Measurements from ENCODE around the gene ERO1A. TPM values are rescaled to one million over a fixed set of nuclear protein-coding genes. Genes with fewer than 3 reads are reported as not detected.
A peak's percentile ranks its signal among the peaks of the same experiment; 100 is the strongest.

The ERO1A gene
- total and polyA plus RNA-seq, 5 experiments from 2014 or later: 29.6 to 74.5 (median 32.0) TPM

DNA sequence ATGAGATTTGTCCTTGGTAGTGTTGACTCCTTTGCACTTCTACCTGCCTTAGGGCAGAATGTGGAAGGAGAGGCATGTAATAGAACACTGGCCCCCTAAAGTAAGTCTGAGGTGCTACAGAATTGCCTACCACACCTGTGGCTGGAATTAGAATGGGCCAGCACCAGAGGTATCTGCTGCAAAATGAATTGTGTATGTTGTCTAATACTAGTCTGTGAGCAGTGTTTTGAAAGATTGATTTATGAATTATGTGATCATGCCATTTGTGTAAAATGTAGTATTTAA is 28.9 kb upstream of the ERO1A start:
- Mint-ChIP-seq H3K27me3 (no peaks in the 10 kb centered on the region), H3K9me3 (no peaks in the 10 kb centered on the region), H3K36me3 (peaks cover 0 to 75% (median 6%) of the 10 kb centered on the region in 3 donors), H3K4me1 (peaks cover 11 to 42% (median 23%) of the 10 kb centered on the region in 4 donors), H3K27ac (peak overlapping the region in 8 of 10 donors; percentile 4 to 81 (median 50)), H3K4me3 (peak overlapping the region in 1 of 10 donors; percentile 40)
- DNase-seq (no peak), ATAC-seq (no peak)
- POLR2A ChIA-PET: interaction anchor here (1.6 kb wide), 1 partner anchor 12 kb away, joined by 5 read pairs; no protein-coding TSS in a partner anchor

GRCh38 chr14:52723514-52724359 is 28.4 kb upstream of the ERO1A start:
- Mint-ChIP-seq H3K27ac (peak overlapping the region; percentile 0 to 81 (median 41)), H3K9me3 (no peaks in the 10 kb centered on the region), H3K36me3 (peaks cover 0 to 79% (median 7%) of the 10 kb centered on the region in 3 donors), H3K4me3 (peak overlapping the region in 1 of 10 donors; percentile 40), H3K4me1 (peaks cover 11 to 42% (median 23%) of the 10 kb centered on the region in 4 donors), H3K27me3 (no peaks in the 10 kb centered on the region)
- ATAC-seq (no peak), DNase-seq (no peak)
- POLR2A ChIA-PET: interaction anchor here (1.1 to 1.6 kb wide), 2 partner anchors 13 to 18 kb away, joined by 3 to 5 read pairs; no protein-coding TSS in a partner anchor

DNA sequence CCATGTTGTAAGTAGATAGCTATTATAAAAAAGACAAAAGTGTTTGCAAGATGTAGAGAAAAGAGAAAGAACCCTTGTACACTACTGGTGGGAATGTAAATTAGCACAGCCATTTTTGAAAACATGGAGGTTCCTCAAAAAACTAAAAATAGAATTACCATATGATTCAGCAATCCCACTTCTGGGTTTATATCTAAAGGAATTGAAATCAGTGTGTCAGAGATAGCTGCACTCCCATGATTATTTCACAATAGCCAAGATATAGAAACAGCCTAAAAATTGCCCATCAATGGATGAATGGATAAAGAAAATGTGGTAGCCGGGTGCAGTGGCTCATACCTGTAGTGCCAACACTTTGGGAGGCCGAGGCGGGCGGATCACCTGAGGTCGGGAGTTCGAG is 20.8 kb upstream of the ERO1A start:
- H3K4me3 Mint-ChIP-seq: no peak overlapping the region
- H3K27ac Mint-ChIP-seq: no peak overlapping the region
- no peaks in the 10 kb centered on the region for H3K27me3 Mint-ChIP-seq
- H3K4me1 Mint-ChIP-seq: peaks cover under 1 to 7% (median 6%) of the 10 kb centered on the region in 4 donors
- peaks cover 0 to 79% (median 32%) of the 10 kb centered on the region in 3 donors for H3K36me3 Mint-ChIP-seq
- no peaks in the 10 kb centered on the region for H3K9me3 Mint-ChIP-seq
- ATAC-seq (no peak), DNase-seq (no peak)
- POLR2A ChIA-PET: no interaction called here

DNA sequence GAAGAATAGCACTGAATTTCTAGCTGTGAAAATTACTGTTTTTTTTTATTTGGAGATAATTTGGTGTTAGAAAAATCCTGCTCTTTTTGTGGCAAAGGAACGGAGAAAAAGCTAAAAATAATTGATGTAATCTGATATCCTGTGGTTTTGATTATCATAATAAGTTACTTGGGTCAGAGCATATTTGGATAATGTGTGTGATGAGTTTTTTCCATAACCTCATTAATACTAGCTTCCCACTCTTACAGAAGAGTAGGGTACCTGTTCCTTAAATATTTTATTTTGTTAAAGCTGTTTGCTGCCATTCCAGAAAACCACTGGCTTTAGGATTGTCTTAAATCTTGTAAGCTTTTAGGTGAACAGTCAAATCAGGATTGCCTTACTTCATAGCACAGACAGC is 16.3 kb upstream of the ERO1A start:
- Mint-ChIP-seq H3K4me3 (no peak overlapping the region), H3K4me1 (peaks cover 16 to 37% (median 27%) of the 10 kb centered on the region in 4 donors), H3K36me3 (peaks cover 3 to 83% (median 28%) of the 10 kb centered on the region in 3 donors), H3K27ac (no peak overlapping the region), H3K27me3 (no peaks in the 10 kb centered on the region), H3K9me3 (peaks cover 0 to under 1% (median 0%) of the 10 kb centered on the region in 9 donors)
- POLR2A ChIA-PET: interaction anchor here (1.2 to 1.3 kb wide), 2 partner anchors 16 to 18 kb away, joined by 4 read pairs; partner anchors contain the start of gene ERO1A
- DNase-seq (no peak), ATAC-seq (no peak)

DNA sequence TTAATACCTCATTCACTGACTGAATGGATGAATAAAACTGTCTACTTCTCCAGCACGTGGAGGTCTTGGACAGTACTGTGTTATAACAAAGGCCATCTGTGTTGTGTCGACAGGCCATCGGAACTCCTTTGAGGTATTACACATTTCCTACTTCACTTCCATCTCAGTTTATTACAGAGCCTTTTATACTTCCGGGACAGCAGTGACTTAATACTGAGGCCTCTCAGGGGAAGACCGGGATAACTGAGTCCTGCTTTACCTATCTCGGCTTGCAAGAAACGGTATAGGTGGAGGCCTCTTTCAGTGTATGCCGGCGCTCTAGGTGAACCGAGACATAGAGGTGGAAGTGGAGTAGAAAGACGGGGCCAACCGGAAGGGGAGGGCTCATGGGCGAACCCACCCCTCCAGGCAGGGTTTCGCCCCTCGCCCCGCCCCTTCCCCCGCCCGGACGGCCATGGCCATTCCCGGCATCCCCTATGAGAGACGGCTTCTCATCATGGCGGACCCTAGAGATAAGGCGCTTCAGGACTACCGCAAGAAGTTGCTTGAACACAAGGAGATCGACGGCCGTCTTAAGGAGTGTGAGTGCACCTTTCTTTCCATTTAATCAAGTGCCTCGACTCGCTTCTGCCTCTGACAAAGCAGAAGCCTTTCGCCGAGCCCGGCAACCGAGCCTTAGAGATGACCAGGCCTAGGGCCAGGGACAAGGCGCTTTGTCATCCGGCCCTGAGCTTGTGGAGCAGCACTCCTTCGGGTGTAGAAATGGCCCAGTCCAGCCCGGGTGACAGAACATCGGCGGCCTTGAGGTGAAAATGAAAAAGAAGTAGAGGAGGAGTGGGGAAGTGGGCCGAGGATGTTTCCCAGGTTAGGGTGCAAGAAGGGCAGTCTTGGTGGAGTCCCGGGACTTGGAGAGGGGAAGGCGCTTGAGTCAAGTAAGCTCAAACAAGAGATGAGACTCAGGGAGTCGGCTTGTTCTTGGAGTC is 11.7 kb upstream of the ERO1A start, which contains the start of gene PSMC6:
TSS of gene PSMC6 (plus strand) at position 477 of the 983 bp plus-strand sequence. CDS start at position 497, 20 bp downstream.
- H3K36me3 Mint-ChIP-seq: peaks cover 3 to 41% (median 4%) of the 10 kb centered on the region in 3 donors
- H3K4me1 Mint-ChIP-seq: peaks cover 16 to 41% (median 31%) of the 10 kb centered on the region in 4 donors
- POLR2A ChIA-PET: interaction anchor here (0.6 to 1.9 kb wide), 13 partner anchors 11 to 446 kb away, joined by 3 to 12 read pairs (median 4); partner anchors contain the start of genes DDHD1, ERO1A, GPR137C and TXNDC16
- H3K4me3 Mint-ChIP-seq: peak within 1 kb of the TSS; percentile 93 to 99 (median 98)
- peak within 1 kb of the TSS; percentile 95 to 99 (median 97) for H3K27ac Mint-ChIP-seq
- ATAC-seq: peak; percentile 96 to 97
- peaks cover 0 to 4% (median 0%) of the 10 kb centered on the region in 9 donors for H3K9me3 Mint-ChIP-seq
- peak; percentile 85 to 97 (median 92) for DNase-seq
- no peaks in the 10 kb centered on the region for H3K27me3 Mint-ChIP-seq

GRCh38 chr14:52706286-52706685 is 10.9 kb upstream of the ERO1A start:
- Mint-ChIP-seq H3K9me3 (peaks cover 0 to 4% (median 0%) of the 10 kb centered on the region in 9 donors), H3K27me3 (no peaks in the 10 kb centered on the region), H3K4me1 (peaks cover 16 to 41% (median 31%) of the 10 kb centered on the region in 4 donors), H3K36me3 (peaks cover 3 to 34% (median 3%) of the 10 kb centered on the region in 3 donors), H3K4me3 (peak overlapping the region; percentile 93 to 99 (median 98)), H3K27ac (peak overlapping the region; percentile 95 to 99 (median 97))
- peak; percentile 9 to 15 for ATAC-seq
- peak in 4 of 10 donors; percentile 12 to 67 (median 28) for DNase-seq
- POLR2A ChIA-PET: interaction anchor here (1.0 to 1.6 kb wide), 5 partner anchors 11 to 154 kb away, joined by 3 to 8 read pairs (median 5); partner anchors contain the start of genes ERO1A, GPR137C and TXNDC16

- Mint-ChIP-seq H3K27me3 (no peaks in the 10 kb centered on the region), H3K27ac (no peak overlapping the region)
Observed at GRCh38 chr14:52703664-52704063, 8.3 kb upstream of the ERO1A start.

DNA sequence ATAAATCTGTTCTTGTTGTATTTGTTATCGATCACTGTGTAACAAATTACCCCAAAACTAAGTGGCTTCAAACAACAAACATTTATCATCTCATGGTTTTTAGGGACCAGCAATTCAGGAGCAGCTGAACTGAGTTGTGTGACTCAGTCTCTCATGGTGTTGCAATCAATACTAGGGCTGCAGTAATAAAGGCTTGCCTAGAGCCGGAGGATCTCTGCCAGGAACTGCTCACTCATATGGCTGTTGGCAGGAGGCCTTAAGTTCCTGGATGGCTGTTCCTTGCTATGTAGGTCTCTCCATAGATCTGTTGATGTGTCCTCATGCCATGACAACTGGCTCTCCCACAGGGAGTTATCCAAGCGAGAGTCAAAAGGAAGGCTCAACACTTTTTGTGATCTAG is 7.9 kb upstream of the ERO1A start:
- peaks cover 0 to 5% (median 3%) of the 10 kb centered on the region in 3 donors for H3K36me3 Mint-ChIP-seq
- H3K27ac Mint-ChIP-seq: no peak overlapping the region
- no peak for ATAC-seq
- H3K4me3 Mint-ChIP-seq: no peak overlapping the region
- H3K27me3 Mint-ChIP-seq: no peaks in the 10 kb centered on the region
- DNase-seq: no peak
- H3K4me1 Mint-ChIP-seq: peaks cover 12 to 25% (median 20%) of the 10 kb centered on the region in 4 donors
- POLR2A ChIA-PET: no interaction called here
- peaks cover 0 to 4% (median 0%) of the 10 kb centered on the region in 9 donors for H3K9me3 Mint-ChIP-seq

More at GRCh38 chr14:52703664-52704063, 8.3 kb upstream of the ERO1A start:
- Mint-ChIP-seq H3K4me1 (peaks cover 13 to 30% (median 24%) of the 10 kb centered on the region in 4 donors), H3K36me3 (peaks cover 0 to 8% (median 3%) of the 10 kb centered on the region in 3 donors), H3K4me3 (no peak overlapping the region), H3K9me3 (peaks cover 0 to 4% (median 0%) of the 10 kb centered on the region in 9 donors)
- ATAC-seq (no peak), DNase-seq (no peak)
- POLR2A ChIA-PET: interaction anchor here (1.5 to 1.6 kb wide), 2 partner anchors 8 to 39 kb away, joined by 3 to 15 read pairs; partner anchors contain the start of gene ERO1A

- Mint-ChIP-seq H3K27me3 (no peaks in the 10 kb centered on the region), H3K9me3 (no peaks in the 10 kb centered on the region), H3K36me3 (no peaks in the 10 kb centered on the region), H3K27ac (peak overlapping the region in 1 of 10 donors; percentile 11), H3K4me1 (peaks cover 0 to 8% (median 2%) of the 10 kb centered on the region in 4 donors), H3K4me3 (no peak overlapping the region)
- ATAC-seq (no peak), DNase-seq (no peak)
- POLR2A ChIA-PET: no interaction called here
Observed at GRCh38 chr14:52701223-52701622, 5.9 kb upstream of the ERO1A start.

DNA sequence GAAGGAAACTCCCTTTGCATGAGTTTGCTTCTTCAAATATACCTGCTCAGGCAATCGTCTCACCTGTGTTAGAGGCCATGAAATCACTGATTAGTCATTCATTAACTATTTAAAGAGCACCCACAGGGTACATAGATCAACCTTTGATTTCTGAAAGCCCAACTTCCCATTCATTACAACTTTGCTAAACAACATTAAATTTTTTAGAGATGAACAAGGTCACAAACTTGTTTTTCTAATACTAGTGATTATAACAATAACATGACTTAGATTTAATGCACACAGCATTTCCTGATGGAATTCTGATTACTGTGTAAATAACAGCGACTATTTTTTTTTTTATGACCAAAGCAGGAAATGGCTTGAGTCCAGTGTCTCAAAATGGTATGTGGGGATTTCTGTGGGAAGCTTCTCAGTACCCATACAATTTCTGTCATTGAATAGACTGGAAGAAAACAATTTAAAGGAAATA is 5.4 kb upstream of the ERO1A start:
- no peaks in the 10 kb centered on the region for H3K9me3 Mint-ChIP-seq
- no peak overlapping the region for H3K4me3 Mint-ChIP-seq
- peaks cover 0 to 6% (median 1%) of the 10 kb centered on the region in 4 donors for H3K4me1 Mint-ChIP-seq
- H3K27ac Mint-ChIP-seq: no peak overlapping the region
- POLR2A ChIA-PET: interaction anchor here (1.2 kb wide), 1 partner anchor 14 kb away, joined by 3 read pairs; no protein-coding TSS in a partner anchor
- DNase-seq (no peak), ATAC-seq (no peak)
- H3K36me3 Mint-ChIP-seq: no peaks in the 10 kb centered on the region
- no peaks in the 10 kb centered on the region for H3K27me3 Mint-ChIP-seq

DNA sequence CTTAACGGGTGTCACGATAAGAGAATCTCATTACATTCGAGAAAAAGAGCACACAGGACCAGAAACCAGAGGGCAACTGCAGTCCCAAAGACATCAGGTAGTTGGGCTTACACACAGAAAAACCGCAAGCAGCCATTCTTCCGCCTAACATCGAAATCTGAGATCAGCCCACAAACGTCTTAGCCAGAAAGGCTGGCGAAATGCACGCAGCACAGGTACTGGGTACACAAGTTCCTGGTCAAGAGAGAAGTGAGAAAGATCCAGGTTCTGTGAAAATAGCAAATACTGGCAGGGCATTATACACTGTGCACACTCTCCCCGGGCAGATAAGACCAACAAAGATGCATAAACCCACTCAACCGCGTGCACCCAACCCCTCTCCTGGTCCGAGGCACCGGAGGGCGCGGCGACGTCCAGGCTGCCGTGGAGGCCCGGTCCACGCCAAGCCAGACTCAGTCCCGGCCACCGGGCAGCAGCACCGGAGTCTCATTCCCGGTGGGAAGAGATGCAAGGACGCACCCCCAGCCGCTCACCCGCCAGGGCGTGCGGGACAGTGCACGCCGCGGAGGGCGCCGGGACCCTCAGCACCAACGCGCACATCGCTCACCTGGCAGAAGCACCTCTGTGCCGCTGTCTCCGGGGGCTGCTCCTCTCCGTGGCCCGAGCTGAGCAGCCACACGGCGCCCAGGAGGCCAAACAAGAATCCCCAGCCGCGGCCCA is 437 bp downstream of the ERO1A start:
- ATAC-seq: peak; percentile 70 to 74
- Mint-ChIP-seq H3K27ac (peak overlapping the region; percentile 93 to 99 (median 98)), H3K27me3 (no peaks in the 10 kb centered on the region), H3K9me3 (no peaks in the 10 kb centered on the region), H3K4me3 (peak overlapping the region; percentile 94 to 100 (median 98)), H3K36me3 (peaks cover 0 to 4% (median 3%) of the 10 kb centered on the region in 3 donors), H3K4me1 (peaks cover 27 to 47% (median 46%) of the 10 kb centered on the region in 4 donors)
- DNase-seq: peak; percentile 12 to 81 (median 59)
- POLR2A ChIA-PET: interaction anchor here (0.6 to 2.6 kb wide), 16 partner anchors 9 to 458 kb away, joined by 3 to 15 read pairs (median 6); partner anchors contain the start of genes DDHD1, GNPNAT1, PSMC6 and STYX

Measured in naive thymus-derived CD8-positive, alpha-beta T cell (primary cell).